ENCODE results near the gene PDE4A. TPM values are rescaled to one million over a fixed set of nuclear protein-coding genes. Genes with fewer than 3 reads are reported as not detected.
"Not testable (repeated sequence)": the region's sequence is repeated elsewhere in the genome, so short reads cannot be mapped to it uniquely, and the experiment has no call there.

The PDE4A gene
- total RNA-seq, 1 donor from 2014 or later = 71.1 TPM

DNA sequence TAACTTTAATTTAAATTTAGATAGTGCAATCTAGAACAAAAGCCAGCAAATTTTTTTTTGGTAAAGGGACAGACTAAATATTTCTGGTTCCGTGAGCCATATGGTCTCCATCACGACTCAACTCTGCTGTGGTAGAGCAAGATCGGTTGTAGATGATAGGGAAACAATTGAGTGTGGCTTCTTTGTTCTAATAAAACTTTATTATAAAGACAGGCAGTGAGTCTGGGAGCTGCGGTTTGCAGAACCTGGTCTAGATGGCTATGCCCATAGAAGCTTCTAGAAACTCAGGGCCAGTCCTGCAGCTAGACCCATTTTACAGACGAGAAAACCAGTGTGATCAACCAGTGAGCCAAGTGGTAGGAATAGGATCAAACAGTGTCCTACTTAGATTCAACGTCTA lies 28.2 kb upstream of the PDE4A start:
- DNase-seq (ENCODE audit: low spot score) = no peak
- Mint-ChIP-seq H3K27ac (no peak overlapping the region), H3K4me3 (no peak overlapping the region), H3K36me3 (ENCODE audit: low read depth) (peaks cover 37% of the 10 kb centered on the region), H3K9me3 (no peaks in the 10 kb centered on the region), H3K27me3 (ENCODE audit: insufficient read depth) (no peaks in the 10 kb centered on the region), H3K4me1 (ENCODE audit: low read depth) (peaks cover 11% of the 10 kb centered on the region)
- intact Hi-C loops (cut with micrococcal nuclease) = no loop called here

GRCh38 chr19:10393137-10393536 lies 27.2 kb upstream of the PDE4A start:
- peaks cover 17% of the 10 kb centered on the region for H3K4me1 Mint-ChIP-seq (ENCODE audit: low read depth)
- no peak overlapping the region for H3K4me3 Mint-ChIP-seq
- intact Hi-C loops (cut with micrococcal nuclease) = no loop called here
- H3K36me3 Mint-ChIP-seq (ENCODE audit: low read depth) = peaks cover 43% of the 10 kb centered on the region
- no peaks in the 10 kb centered on the region for H3K9me3 Mint-ChIP-seq
- no peak overlapping the region for H3K27ac Mint-ChIP-seq
- DNase-seq (ENCODE audit: low spot score) = no peak
- H3K27me3 Mint-ChIP-seq (ENCODE audit: insufficient read depth) = no peaks in the 10 kb centered on the region

DNA sequence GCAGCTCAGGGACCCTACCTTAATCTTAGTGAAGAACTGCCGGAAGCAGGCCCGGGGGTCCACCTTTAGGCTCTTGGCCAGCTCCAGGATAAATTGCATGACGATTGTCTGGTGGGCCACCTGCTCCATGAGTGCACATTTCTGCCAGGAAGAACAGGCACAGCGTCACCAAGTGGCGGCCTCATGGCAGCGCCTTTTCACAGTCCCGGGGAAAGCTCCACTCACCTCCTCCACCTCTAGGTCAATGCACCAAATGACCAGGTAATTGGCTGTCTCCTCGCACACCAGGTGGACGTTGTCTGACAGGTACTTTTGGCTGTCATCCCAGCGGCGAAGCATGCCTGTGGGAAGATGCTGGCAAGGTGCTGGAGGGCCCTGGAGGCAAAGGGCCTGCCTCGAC lies 25.3 kb upstream of the PDE4A start:
- Mint-ChIP-seq H3K4me1 (ENCODE audit: low read depth) (peaks cover 13% of the 10 kb centered on the region), H3K4me3 (no peak overlapping the region), H3K27me3 (ENCODE audit: insufficient read depth) (no peaks in the 10 kb centered on the region), H3K27ac (no peak overlapping the region), H3K9me3 (no peaks in the 10 kb centered on the region), H3K36me3 (ENCODE audit: low read depth) (peaks cover 44% of the 10 kb centered on the region)
- intact Hi-C loops (cut with micrococcal nuclease) = no loop called here
- DNase-seq (ENCODE audit: low spot score) = no peak

DNA sequence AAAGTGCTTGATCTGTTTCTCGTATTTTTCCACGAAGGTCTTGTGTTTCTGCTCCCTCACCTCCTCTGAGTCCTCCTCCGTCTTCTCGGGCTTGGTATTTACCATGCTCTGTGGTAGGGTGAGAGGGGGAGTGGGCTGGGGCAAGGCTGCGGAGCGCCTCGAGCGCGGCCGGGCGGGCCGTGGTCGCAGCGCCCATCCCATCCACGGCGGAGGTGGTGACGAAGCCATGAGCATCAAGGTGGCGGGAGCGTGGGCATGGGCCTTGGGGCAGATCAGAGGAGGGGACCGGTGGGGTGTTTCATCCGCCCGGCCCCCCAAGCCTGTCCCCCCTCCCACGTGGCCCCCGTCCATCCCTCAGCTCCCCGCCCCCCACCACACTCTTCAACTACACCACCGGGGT lies 24.9 kb upstream of the PDE4A start:
- no peaks in the 10 kb centered on the region for H3K27me3 Mint-ChIP-seq (ENCODE audit: insufficient read depth)
- no peak for DNase-seq (ENCODE audit: low spot score)
- peaks cover 13% of the 10 kb centered on the region for H3K4me1 Mint-ChIP-seq (ENCODE audit: low read depth)
- no peaks in the 10 kb centered on the region for H3K9me3 Mint-ChIP-seq
- H3K27ac Mint-ChIP-seq = no peak overlapping the region
- H3K36me3 Mint-ChIP-seq (ENCODE audit: low read depth) = peaks cover 43% of the 10 kb centered on the region
- intact Hi-C loops (cut with micrococcal nuclease) = no loop called here
- no peak overlapping the region for H3K4me3 Mint-ChIP-seq

DNA sequence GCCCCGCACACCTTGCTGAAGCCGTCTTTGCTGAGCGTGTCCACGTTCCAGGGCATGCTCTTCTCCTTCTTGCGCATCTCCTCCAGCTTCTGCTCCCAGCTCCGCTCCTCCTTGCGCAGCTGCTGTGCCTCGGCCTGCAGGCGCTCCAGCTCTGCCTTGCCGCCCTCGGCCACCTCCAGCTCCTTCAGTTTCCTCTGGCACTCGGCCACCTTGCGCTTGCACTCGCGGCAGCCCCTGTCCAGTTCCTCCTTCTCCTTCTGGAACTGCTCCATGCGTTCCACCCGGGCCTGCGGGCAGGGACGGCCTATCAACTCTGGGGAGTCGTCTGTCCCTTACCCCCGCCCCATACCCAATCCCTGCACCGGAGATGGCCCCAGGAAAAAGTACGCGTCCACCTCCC lies 24.4 kb upstream of the PDE4A start:
- intact Hi-C loops (cut with micrococcal nuclease) = no loop called here
- Mint-ChIP-seq H3K27me3 (ENCODE audit: insufficient read depth) (no peaks in the 10 kb centered on the region), H3K4me3 (no peak overlapping the region), H3K27ac (no peak overlapping the region), H3K36me3 (ENCODE audit: low read depth) (peaks cover 41% of the 10 kb centered on the region), H3K9me3 (no peaks in the 10 kb centered on the region), H3K4me1 (ENCODE audit: low read depth) (peaks cover 11% of the 10 kb centered on the region)
- no peak for DNase-seq (ENCODE audit: low spot score)

DNA sequence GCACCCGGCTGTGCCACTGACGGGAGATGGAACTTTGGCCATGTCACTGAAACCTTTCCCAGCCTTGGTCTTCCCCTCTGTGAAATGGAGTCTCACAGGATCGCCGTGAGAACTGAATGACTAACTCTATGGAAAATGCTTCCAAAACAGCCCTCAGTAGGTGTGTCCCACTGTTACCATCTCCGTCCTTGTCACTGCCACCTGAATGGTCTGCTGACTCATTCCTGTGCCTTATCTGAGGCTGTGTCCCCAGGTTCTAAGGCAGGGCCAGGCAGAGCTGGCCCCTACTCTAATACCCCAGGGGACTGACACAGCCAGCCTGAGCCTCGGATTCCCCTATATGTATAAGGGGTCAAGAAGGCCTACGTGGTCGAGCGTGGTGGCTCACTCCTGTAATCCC lies 21.5 kb upstream of the PDE4A start:
- DNase-seq (ENCODE audit: low spot score) = no peak
- peaks cover 43% of the 10 kb centered on the region for H3K36me3 Mint-ChIP-seq (ENCODE audit: low read depth)
- no peaks in the 10 kb centered on the region for H3K9me3 Mint-ChIP-seq
- peaks cover 26% of the 10 kb centered on the region for H3K4me1 Mint-ChIP-seq (ENCODE audit: low read depth)
- no peaks in the 10 kb centered on the region for H3K27me3 Mint-ChIP-seq (ENCODE audit: insufficient read depth)
- peak overlapping the region; percentile 52 for H3K27ac Mint-ChIP-seq
- intact Hi-C loops (cut with micrococcal nuclease) = no loop called here
- H3K4me3 Mint-ChIP-seq = no peak overlapping the region

DNA sequence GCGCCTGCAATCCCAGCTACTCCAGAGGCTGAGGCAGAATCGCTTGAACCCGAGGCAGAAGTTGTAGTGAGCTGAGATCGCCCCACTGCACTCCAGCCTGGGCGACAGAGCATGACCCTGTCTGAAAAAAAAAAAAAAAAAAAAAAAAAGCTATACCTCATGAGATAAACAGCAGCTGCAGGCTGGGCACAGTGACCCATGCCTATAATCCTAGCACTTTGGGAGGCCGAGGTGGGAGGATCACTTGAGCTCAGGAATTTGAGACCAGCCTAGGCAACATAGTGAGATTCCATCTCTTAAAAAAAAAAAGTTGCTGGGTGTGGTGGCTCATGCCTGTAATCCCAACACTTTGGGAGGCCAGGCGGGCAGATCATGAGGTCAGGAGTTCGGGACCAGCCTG lies 21.0 kb upstream of the PDE4A start:
- intact Hi-C loops (cut with micrococcal nuclease); H3K27me3 Mint-ChIP-seq (ENCODE audit: insufficient read depth); H3K27ac Mint-ChIP-seq; DNase-seq (ENCODE audit: low spot score); H3K9me3 Mint-ChIP-seq; H3K4me3 Mint-ChIP-seq: not testable (repeated sequence)
- H3K36me3 Mint-ChIP-seq (ENCODE audit: low read depth) = peaks cover 41% of the 10 kb centered on the region
- peaks cover 26% of the 10 kb centered on the region for H3K4me1 Mint-ChIP-seq (ENCODE audit: low read depth)

GRCh38 chr19:10399878-10400277 lies 20.5 kb upstream of the PDE4A start:
- Mint-ChIP-seq H3K9me3 (no peaks in the 10 kb centered on the region), H3K27me3 (ENCODE audit: insufficient read depth) (no peaks in the 10 kb centered on the region), H3K4me1 (ENCODE audit: low read depth) (peaks cover 26% of the 10 kb centered on the region), H3K27ac (no peak overlapping the region), H3K4me3 (no peak overlapping the region), H3K36me3 (ENCODE audit: low read depth) (peaks cover 41% of the 10 kb centered on the region)
- intact Hi-C loops (cut with micrococcal nuclease) = loop anchor here (5.0 to 10.0 kb wide), 2 partner anchors 297 to 695 kb away; no protein-coding TSS in a partner anchor
- DNase-seq (ENCODE audit: low spot score) = no peak

DNA sequence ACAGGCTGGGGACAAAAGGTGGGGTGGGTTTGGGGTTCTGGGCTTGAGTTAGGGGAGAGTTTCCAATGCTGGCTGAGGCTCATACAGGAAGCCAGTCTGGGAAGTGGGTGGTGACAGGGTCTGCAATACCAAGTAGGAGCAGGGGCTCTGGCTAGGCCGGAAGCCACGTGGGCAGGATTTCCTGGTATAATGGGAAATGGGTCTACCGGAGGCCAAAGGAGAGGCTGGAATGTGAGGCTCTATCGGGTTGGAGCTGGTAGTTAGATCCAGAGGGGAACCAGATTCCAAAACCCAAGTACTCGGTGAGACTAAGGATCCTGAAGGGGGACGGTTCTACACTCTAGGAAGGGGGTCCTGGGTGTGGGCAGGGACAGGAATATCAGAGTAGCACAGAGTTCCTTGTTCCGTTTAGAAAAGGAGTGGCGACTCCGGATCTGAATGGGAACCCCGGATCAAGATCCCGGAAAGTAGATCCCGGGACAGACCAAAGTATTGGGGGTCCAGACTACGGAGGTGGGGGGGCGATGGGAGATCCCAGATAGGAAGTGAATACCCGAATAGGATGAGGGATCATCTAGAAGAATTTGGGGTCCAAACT lies 17.8 kb upstream of the PDE4A start:
- Mint-ChIP-seq H3K27me3 (ENCODE audit: insufficient read depth) (no peaks in the 10 kb centered on the region), H3K4me1 (ENCODE audit: low read depth) (peaks cover 50% of the 10 kb centered on the region), H3K4me3 (peak overlapping the region; percentile 94), H3K9me3 (no peaks in the 10 kb centered on the region), H3K27ac (peak overlapping the region; percentile 96), H3K36me3 (ENCODE audit: low read depth) (peaks cover 30% of the 10 kb centered on the region)
- DNase-seq (ENCODE audit: low spot score) = no peak
- intact Hi-C loops (cut with micrococcal nuclease) = loop anchor here (1.0 to 10.0 kb wide), 10 partner anchors 14 to 692 kb away; partner anchors contain the start of genes RAVER1 and TYK2

GRCh38 chr19:10403137-10404021 lies 17.0 kb upstream of the PDE4A start, which contains the start of gene CDC37:
Gene CDC37, minus strand, starts transcription at chr19:10403542. Its CDS starts 63 bp downstream, at chr19:10403479.
- Mint-ChIP-seq H3K4me1 (ENCODE audit: low read depth) (peaks cover 51% of the 10 kb centered on the region), H3K36me3 (ENCODE audit: low read depth) (peaks cover 23% of the 10 kb centered on the region), H3K4me3 (peak within 1 kb of the TSS; percentile 94)

DNA sequence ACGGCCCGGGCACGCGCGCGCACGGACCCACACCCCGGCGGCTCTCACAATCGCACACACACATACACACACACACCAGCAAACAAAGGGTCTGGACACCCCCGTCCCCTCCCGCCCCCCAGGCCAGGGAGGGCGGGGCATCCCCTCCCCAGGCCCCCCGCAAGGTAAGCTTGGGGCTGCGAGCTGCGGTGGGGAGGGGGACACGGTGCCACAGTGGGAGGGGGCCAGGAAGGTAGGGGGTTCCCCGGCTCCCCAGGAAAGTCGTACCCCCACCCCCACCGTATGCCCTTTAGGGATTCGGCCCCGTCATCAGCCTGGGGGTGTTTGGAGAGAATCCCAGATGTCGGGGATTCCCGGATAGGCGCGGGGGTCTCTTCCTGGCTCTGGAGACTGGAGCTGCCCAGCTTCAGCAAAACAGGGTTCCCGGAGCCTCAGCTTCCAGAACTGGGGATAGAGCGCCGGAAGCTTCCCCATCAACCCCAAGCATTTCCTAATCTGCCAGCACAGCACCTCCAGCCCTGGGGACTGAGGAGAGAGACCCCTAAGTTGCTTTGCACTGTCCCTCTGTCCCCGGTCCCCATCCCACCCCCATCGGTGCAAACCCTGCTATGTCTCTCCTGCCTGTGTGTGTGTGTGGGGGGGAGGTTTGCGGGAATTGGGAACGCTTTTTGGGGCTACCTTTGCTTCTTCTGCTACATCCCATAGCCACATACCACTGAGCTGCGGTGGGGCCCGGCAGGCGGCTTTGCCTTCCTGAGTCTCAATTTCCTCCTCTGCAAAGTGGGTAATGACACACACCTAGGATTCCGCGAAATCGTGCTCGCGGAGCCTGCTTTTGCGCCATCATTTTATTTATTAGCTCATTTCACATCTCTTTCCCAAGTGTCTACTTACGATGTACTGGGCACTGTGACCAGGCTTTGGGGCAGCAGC lies 15.2 kb upstream of the PDE4A start:
- peak; percentile 47 for DNase-seq (ENCODE audit: low spot score)
- Mint-ChIP-seq H3K36me3 (ENCODE audit: low read depth) (peaks cover 20% of the 10 kb centered on the region), H3K4me3 (peak overlapping the region; percentile 94), H3K4me1 (ENCODE audit: low read depth) (peaks cover 69% of the 10 kb centered on the region), H3K27me3 (ENCODE audit: insufficient read depth) (no peaks in the 10 kb centered on the region), H3K27ac (peak overlapping the region; percentile 96), H3K9me3 (no peaks in the 10 kb centered on the region)
- intact Hi-C loops (cut with micrococcal nuclease) = loop anchor here (1.0 to 10.0 kb wide), 7 partner anchors 7 to 690 kb away; partner anchors contain the start of genes ILF3 and KRI1

More at GRCh38 chr19:10403137-10404021, 17.0 kb upstream of the PDE4A start, which contains the start of gene CDC37:
- DNase-seq (ENCODE audit: low spot score) = peak; percentile 98
- intact Hi-C loops (cut with micrococcal nuclease) = loop anchor here (1.0 to 10.0 kb wide), 15 partner anchors 9 to 691 kb away; partner anchors contain the start of genes ILF3, KRI1, RAVER1 and TYK2
- Mint-ChIP-seq H3K27ac (peak within 1 kb of the TSS; percentile 96), H3K27me3 (ENCODE audit: insufficient read depth) (no peaks in the 10 kb centered on the region), H3K9me3 (no peaks in the 10 kb centered on the region)

- peak overlapping the region; percentile 95 for H3K27ac Mint-ChIP-seq
- intact Hi-C loops (cut with micrococcal nuclease) = loop anchor here (10.0 kb wide), 1 partner anchor 689 kb away; no protein-coding TSS in a partner anchor
- peak overlapping the region; percentile 90 for H3K4me3 Mint-ChIP-seq
- H3K4me1 Mint-ChIP-seq (ENCODE audit: low read depth) = peaks cover 74% of the 10 kb centered on the region
- H3K9me3 Mint-ChIP-seq = no peaks in the 10 kb centered on the region
- H3K36me3 Mint-ChIP-seq (ENCODE audit: low read depth) = peaks cover 16% of the 10 kb centered on the region
- DNase-seq (ENCODE audit: low spot score) = no peak
- H3K27me3 Mint-ChIP-seq (ENCODE audit: insufficient read depth) = no peaks in the 10 kb centered on the region
Measured at GRCh38 chr19:10406191-10406590, 14.1 kb upstream of the PDE4A start.
